Loucy (cell line): ENCODE results near the gene TP73.

Experiments
- CTCF ChIP-seq: fragments of 200-600 bp; sonication (generic); conservative IDR thresholded peaks from 2 replicates; pipeline ENCODE4 v1.5.1; 2014; ENCODE audit warnings: mild to moderate bottlenecking, antibody characterized with exemption, low read length
- EZH2phosphoT487 ChIP-seq: fragments of 200-600 bp; IDR thresholded peaks from 2 replicates; pipeline ENCODE4 v1.6.1; 2018; ENCODE audit warnings: antibody characterized with exemption, mild to moderate bottlenecking, moderate library complexity, borderline replicate concordance

DNA sequence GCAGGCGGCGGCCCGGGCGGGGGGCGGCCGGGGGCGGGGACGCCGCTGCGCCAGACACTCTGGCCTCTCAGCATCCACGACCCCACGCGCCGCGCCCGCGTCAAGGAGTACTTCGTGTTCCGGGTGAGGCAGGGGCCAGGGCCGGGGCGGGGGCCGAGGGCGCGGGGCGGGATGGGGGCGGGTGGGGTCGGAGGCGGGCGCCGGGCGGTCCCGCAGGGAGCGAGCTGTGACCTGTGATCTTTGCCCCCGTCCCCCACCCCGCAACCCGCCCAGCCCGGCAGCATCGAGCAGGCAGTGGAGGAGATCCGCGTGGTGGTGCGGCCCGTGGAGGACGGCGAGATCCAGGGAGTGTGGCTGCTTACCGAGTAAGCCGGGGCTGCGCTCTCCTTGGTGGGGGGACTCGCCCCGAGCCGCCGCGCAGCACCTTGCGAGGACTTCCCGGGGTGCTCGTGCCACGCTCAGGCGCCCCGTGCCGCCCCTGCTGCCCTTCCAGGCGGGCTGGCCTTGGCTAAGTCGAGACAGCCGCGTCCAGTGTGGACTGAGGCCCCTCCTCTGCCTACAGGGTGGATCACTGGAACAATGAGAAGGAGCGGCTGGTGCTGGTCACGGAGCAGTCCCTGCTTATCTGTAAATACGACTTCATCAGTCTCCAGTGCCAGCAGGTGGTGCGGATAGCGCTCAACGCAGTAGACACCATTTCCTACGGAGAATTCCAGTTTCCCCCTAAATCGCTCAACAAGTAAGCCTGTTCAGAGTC lies 27.0 kb upstream of the TP73 start:
- TF ChIP-seq EZH2phosphoT487, result no peak
- no peak for TF ChIP-seq CTCF
